ENCODE results near the gene WFDC10A.
A peak's percentile ranks its signal among the peaks of the same experiment; 100 is the strongest.
"Not testable (repeated sequence)": the region's sequence is repeated elsewhere in the genome, so short reads cannot be mapped to it uniquely, and the experiment has no call there.

WFDC10A gene

DNA sequence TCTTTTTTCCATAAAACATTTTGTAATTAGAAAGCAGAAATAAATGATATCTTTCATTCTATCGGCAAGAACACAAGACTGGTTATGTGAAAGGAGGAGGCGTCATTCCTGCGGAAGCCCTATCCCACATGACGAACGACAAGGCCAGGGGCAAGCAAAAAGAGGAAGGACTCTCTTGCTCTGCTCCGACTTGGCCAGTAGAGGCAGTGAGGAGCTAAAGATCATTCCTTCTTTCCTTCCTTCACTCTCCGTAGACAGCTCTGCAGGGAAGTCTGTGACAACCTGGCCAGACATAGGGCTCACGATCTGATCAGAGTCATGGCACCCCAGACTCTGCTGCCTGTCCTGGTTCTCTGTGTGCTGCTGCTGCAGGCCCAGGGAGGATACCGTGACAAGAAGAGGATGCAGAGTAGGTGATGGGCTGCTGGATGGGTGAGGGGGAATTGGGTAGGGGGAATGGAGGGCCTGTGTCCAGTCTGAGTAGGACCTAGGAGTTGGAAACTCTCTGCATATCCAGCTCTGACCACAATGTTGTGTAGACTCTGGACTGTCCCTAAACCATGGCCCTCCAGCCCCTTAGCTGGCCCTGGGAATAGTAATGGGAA, at the start of gene WFDC10A:
Gene WFDC10A, plus strand, starts transcription at position 244 of the 605 bp plus-strand sequence. Its CDS starts 75 bp downstream, at position 319.
- no peak for DNase-seq (ENCODE audit: low read depth in 2 of 2)

GRCh38 chr20:45581702-45582101, 47.8 kb upstream of the WFDC10A start:
- no peak for DNase-seq (ENCODE audit: low read depth in 2 of 2)

GRCh38 chr20:45583502-45583901, 46.0 kb upstream of the WFDC10A start:
- no peak for DNase-seq (ENCODE audit: low read depth in 2 of 2)

GRCh38 chr20:45584294-45584693, 45.2 kb upstream of the WFDC10A start:
- DNase-seq (ENCODE audit: low read depth in 2 of 2) = not testable (repeated sequence)

DNA sequence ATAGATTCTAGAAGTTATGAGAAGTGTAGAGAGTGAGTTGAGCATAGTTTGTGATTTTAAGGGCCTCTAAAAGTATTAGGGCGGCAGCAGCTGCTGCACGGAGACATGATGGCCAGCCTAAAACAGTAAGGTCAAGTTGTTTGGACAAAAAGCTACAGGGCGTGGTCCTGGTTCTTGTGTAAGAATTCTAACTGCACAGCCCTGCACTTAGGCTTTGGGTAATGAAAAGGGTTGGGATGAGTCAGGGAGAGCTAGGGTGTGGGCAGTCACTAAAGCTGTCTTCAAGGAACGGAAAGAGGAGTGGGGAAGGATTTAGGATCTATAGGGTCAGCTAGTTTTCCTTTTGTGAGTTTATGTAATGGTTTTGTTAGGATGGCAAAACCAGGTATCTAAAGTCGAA, 43.6 kb upstream of the WFDC10A start:
- DNase-seq (ENCODE audit: low read depth in 2 of 2) = not testable (repeated sequence)

DNA sequence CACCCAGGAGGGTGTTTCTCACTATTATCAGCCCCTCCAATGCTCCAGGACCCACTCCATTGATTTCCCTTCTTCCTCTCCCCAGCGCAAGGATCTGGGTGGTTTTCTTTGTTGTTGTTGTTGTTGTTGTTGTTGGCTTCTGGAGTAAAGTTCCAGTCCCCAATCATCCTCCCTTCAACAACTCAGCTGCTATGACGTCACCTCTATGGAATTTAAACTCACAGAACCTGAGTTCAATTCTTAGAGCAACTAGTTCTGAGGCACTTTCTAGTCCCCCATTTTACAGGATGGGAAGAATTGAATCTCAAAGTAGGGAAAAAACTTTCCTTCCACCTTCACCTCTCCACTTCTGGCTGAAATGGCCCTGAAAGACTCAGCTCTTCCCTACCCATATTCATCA, 40.7 kb upstream of the WFDC10A start:
- DNase-seq (ENCODE audit: low read depth in 2 of 2) = no peak

DNA sequence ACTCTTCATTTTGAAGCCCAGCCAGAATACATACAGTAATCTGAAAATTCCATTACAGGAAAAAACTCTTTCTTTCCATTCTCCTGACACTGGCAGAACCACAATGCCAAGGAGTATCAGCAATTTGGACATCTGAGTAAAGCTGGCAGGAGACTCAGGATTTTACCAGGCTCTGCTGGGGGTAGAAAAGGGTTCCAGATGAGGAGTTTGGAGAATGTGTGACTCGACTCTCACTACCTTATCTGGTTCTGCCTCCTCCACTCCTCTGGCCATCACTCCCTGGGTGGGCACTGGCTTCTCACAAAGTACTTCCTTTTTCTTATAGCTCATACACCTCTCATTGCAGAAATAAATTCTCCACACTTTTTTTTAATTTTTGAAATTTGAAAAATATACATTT, 39.8 kb upstream of the WFDC10A start:
- no peak for DNase-seq (ENCODE audit: low read depth in 2 of 2)

DNA sequence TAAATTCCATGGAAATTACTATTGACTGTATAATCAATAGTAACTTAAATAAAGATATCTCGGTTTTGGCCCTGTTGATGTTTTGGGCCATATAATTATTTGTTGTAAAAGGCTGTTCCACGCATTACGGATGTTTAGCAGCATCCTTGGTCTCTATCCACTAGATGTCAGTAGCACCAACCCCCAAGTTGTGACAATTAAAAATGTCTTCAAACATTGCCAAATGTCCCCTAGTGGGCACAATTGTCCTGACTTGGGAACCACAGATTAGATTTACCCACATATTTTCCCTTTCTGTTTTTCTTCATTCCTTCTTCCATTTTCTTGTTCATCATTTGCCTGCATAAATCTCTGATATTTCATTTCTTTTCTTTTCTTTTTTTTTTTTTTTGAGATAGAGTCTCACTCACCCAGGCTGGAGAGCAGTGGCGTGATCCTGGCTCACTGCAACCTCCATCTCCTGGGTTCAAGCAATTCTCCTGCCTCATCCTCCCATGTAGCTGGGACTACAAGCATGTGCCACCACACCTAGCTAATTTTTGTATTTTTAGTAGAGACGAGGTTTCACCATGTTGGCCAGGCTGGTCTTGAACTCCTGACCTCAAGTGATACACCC, 36.9 kb upstream of the WFDC10A start:
- DNase-seq (ENCODE audit: low read depth in 2 of 2) = no peak

DNA sequence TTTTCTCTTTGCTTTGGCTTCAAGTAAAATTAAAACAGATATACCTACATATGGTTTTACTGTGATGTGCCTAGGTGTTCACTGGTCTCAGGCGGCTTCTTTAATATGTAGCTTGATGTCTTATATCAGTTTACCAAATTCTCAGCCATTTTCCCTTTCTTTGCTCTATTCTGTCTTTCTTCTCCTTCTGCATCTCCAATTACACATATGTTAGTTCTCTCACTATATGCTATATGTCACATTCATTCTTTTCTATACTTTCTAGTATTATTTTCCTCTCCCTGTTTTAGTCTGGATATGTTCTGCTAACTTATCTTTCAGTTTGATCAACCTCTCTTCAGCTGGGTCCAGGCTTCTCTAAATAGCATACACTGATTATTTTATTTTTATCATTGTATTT, 36.0 kb upstream of the WFDC10A start:
- DNase-seq (ENCODE audit: low read depth in 2 of 2) = no peak

GRCh38 chr20:45595235-45595634, 34.3 kb upstream of the WFDC10A start:
- DNase-seq (ENCODE audit: low read depth in 2 of 2) = no peak

DNA sequence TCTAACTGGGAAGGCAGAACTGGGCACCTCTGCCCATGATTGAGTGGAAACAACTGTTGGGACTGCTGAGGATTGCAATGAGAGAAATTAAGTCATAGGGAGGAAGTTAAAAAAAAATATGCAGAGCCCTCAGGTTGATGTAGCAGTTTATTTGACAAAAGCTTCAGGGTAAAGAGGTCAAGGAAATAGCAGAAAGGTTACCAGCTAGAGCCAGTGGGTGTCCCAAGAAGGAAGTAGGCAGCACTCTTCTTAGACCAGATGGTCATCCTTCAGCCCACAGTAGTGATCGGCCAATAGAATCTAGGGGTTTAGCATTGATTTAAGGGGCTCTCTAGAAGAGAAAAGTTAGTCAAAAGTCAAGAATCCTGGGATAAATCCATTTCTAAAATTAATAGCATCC, 21.7 kb upstream of the WFDC10A start:
- DNase-seq (ENCODE audit: low read depth in 2 of 2) = no peak

DNA sequence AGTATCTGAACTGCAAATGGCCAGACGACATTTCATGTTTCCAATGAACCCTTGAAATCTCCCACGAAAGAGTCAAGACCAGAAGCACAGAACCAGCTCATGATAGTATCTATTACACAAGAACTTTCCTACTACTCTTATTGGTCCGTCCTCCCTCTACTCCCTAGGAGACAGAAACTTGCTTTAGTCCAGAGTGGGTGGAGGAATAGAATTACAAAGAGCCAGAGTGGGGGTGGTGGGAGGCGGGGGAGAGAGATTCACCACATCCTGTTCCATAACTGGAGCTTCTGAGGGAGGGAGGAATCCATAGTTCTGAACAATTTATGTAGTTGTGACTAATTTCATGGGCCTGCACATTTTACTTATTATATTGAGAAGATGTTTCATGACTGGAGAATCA, 18.5 kb upstream of the WFDC10A start:
- DNase-seq (ENCODE audit: low read depth in 2 of 2) = peak in 1 of 2 donors; percentile 15

GRCh38 chr20:45612314-45612713, 17.2 kb upstream of the WFDC10A start:
- no peak for DNase-seq (ENCODE audit: low read depth in 2 of 2)

DNA sequence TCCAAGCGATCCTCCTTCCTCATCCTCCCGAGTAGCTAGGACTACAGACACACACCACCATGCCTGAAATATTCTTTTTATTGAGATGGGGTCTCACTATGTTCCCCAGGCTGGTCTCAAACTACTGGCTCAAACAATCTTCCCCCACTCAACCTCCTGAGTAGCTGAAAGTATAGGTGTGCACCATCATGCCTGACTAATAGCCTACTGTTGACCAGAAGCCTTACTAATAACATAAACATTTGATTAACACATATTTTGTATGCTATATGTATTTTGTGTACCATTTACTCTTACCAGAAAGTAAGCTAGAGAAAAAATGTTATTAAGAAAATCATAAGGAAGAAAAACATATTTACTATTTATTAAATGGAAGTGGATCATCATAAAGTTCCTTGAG, 11.9 kb upstream of the WFDC10A start:
- DNase-seq (ENCODE audit: low read depth in 2 of 2) = no peak

DNA sequence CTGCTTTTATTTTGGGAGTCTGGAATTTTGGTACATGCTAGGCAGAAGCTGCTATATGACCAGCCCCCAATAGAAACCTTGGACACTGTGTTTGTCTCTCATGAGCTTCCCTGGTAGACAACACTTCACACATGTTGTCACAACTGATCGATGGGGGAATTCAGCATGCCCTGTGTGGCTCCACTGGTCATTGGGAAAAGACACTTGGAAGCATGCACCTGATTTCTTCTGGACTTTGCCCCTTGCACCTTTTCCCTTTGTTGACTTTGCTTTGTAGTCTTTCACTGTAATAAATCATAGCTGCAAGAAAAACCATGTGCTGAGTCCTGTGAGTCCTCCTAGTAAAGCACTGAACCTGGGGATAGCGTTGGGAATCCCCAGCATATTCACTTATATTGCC, 7.9 kb upstream of the WFDC10A start:
- DNase-seq (ENCODE audit: low read depth in 2 of 2) = no peak

DNA sequence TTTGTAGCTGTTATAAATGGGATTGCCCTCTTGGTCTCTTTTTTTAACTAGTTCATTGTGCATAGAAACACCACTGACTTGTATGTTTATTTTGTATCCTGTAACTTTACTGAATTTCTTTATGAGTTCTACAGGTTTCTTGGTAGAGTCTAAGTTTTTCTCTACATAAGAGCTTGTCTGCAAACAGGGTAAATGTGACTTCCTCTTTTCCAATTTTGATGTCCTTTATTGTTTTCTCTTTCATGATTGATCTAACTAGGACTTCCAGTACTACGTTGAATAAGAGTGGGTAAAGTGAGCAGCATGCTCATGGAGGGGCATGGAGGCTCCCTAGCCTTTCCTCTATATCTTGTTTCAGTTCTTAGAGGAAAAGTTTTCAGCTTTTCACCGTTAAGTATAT, 3.0 kb upstream of the WFDC10A start:
- DNase-seq (ENCODE audit: low read depth in 2 of 2) = no peak

DNA sequence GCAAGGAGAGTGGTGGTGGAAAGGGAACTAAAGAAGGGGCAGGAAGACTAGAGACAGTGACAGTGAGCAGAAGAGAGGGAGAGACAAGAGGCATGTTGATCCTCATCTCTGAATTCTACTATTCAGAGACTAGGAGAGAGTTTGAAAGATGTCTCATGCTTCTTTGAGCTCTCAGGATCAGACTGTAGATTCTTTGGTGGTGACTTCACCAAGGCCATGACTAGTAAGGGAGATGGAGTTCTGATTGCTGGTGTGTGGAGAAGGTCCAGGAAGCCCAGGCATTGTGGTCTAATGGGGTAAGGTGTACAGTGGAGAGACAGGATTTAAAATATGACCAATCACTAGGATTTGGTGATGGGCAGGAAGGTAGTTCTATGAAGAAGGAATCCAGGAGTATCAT, 832 bp downstream of the WFDC10A start:
- DNase-seq (ENCODE audit: low read depth in 2 of 2) = no peak

- no peak for DNase-seq (ENCODE audit: low read depth in 2 of 2)
These were observed 1.6 kb downstream of the WFDC10A start, which contains the start of gene WFDC9 for GRCh38 chr20:45631184-45631583. Gene WFDC9 (minus strand): TSS chr20:45631284. CDS start chr20:45610181, 21,103 bp downstream.

DNA sequence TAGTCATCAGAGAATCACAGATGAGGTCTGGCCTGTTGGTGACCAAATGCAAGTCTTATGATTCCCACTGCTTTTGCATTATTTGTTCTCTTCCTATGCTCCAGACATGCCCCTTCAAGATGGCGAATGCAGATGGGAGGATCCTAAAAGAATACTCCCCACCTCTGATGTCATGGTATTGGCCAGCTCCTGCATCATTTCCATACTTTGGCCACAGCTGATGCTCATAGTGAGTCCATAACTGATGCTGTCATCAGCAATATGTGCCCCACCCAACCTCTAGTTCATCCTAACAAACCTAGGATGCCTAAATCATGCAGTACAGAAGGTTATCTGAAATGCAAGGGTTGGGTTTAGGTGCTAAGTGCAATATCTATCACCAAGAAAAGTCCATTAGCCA, 7.0 kb downstream of the WFDC10A start:
- no peak for DNase-seq (ENCODE audit: low read depth in 2 of 2)

- DNase-seq (ENCODE audit: low read depth in 2 of 2) = no peak
These were observed 10.1 kb downstream of the WFDC10A start for GRCh38 chr20:45639687-45640086.

DNA sequence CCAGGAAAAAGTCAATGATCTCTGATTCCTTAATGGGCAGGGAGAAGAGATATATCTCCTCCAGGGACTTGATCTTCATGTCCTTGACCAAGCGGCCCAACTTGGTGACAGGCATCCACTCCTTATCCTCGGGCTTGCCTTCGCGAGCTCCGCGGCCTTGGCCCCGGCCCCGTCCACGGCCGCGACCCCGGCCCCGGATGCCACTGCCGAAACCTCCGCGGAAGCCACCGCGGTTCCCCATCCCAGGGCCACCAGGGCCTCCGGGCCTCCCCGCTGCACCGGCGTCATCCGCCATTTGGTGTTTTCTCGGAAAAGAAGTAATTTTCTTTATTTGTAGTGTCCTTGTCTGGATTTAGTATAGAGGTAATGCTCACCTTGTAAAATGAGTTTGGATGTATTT, 11.5 kb downstream of the WFDC10A start:
- DNase-seq (ENCODE audit: low read depth in 2 of 2) = not testable (repeated sequence)

GRCh38 chr20:45645869-45646268, 16.3 kb downstream of the WFDC10A start:
- DNase-seq (ENCODE audit: low read depth in 2 of 2) = not testable (repeated sequence)

GRCh38 chr20:45646875-45647274, 17.3 kb downstream of the WFDC10A start:
- no peak for DNase-seq (ENCODE audit: low read depth in 2 of 2)

Measured in stimulated activated CD4-positive, alpha-beta T cell treated with anti-CD3 and anti-CD28 coated beads, Interleukin-1b, Interleukin-23, amount 100 ng/mL, for 4 hours (primary cell).